Astrocyte of the spinal cord (primary cell): Measurements from ENCODE around the gene DUSP28.

Source experiments
- DNase-seq: peaks from one replicate; pipeline ENCODE4 v3.0.0; 2011; ENCODE audit warnings: low read depth, low spot score
- H3K4me3 ChIP-seq: 2 replicates; pipeline ENCODE4 v1.5.1; 2011; ENCODE audit warnings: low read depth, mild to moderate bottlenecking, low read length, moderate library complexity
- in situ Hi-C: cut with HindIII; loops from 2 replicates; pipeline ENCODE4 v1.10.0; 2017; ENCODE audit warnings: low sequenced_read_pairs
- TF ChIP-seq, protein P1 (sequence below): IDR thresholded peaks from 2 replicates; pipeline ENCODE4 v1.5.1; 2012; ENCODE audit warnings: low read depth, mild to moderate bottlenecking, low read length, inconsistent platforms

The DUSP28 gene

DNA sequence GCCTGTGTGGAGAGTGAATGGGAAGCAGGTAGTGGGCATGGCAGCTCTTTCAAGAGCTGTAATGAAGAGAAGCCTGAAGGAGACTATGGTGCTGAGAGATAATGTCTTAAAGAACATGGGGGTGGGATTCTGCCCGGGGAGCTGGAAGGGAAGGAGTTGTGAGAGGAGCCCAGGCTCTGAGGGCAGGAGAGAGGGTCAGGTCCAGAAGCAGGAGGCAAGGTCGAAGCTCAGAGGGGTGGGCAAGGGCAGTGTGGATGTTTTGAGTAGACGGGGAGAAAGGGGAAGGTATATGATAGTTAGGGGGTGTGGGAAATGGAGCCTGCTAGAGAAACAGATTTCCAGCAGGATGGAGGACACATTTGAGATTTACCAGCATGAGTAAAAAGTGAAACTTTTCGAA is 28.5 kb downstream of the DUSP28 start:
- TF ChIP-seq, protein P1, sequence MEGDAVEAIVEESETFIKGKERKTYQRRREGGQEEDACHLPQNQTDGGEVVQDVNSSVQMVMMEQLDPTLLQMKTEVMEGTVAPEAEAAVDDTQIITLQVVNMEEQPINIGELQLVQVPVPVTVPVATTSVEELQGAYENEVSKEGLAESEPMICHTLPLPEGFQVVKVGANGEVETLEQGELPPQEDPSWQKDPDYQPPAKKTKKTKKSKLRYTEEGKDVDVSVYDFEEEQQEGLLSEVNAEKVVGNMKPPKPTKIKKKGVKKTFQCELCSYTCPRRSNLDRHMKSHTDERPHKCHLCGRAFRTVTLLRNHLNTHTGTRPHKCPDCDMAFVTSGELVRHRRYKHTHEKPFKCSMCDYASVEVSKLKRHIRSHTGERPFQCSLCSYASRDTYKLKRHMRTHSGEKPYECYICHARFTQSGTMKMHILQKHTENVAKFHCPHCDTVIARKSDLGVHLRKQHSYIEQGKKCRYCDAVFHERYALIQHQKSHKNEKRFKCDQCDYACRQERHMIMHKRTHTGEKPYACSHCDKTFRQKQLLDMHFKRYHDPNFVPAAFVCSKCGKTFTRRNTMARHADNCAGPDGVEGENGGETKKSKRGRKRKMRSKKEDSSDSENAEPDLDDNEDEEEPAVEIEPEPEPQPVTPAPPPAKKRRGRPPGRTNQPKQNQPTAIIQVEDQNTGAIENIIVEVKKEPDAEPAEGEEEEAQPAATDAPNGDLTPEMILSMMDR: no peak
- H3K4me3 ChIP-seq: no peak overlapping the region
- no peak for DNase-seq
- in situ Hi-C loops: no loop called here

DNA sequence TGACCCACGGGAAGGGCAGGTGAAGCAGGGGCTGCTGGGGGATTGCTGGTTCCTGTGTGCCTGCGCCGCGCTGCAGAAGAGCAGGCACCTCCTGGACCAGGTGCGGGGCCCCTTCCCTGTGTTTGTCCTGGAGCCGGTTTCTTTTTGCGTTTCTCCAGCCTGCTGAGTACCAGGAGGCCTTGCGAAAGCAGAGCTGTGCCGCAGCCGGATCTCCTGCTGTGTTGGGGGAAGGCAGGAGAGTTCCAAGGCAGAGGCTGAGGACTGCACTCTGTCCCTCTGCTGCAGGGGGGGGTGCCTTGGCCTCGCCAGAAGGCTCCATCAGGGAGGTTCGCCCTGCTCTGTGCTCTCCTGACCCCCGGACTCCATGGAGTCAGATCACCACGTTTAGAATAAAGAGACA is 29.2 kb downstream of the DUSP28 start:
- no peak for DNase-seq
- TF ChIP-seq, protein P1: no peak
- in situ Hi-C loops: no loop called here
- no peak overlapping the region for H3K4me3 ChIP-seq

DNA sequence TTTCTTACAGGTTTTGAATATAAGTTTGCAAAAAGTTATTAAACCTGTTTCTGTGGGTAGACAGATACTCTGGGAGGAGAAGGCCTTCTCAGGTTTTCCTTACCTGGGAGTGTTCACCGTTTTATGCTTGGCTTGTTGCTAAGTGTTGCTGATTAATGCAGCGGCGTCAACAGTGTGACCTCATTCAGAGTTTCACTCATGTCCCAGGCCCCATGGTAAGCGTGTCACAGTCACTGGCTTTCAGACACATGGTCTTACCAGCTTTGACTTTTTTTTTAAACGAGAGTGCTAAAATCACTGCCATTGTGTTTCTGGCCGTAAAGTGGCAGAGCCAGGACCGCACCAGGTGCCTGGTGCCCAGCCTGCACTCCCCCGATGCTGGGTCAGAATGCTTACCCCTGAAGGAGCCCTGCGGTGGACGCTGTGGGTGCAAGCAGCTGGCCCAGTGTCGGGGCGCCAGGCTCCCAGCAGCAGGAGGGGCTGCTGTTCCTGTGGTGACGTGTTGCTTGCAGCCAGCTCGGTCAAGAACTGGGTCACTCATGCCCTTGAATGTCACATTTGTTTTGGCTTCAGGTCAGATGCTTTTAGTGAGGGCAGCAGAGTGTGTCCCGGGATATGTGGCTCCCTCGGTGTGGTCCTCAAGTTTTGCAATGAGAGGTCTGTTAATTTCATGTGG is 29.8 kb downstream of the DUSP28 start:
- no peak overlapping the region for H3K4me3 ChIP-seq
- in situ Hi-C loops: no loop called here
- no peak for DNase-seq
- TF ChIP-seq, protein P1: no peak

DNA sequence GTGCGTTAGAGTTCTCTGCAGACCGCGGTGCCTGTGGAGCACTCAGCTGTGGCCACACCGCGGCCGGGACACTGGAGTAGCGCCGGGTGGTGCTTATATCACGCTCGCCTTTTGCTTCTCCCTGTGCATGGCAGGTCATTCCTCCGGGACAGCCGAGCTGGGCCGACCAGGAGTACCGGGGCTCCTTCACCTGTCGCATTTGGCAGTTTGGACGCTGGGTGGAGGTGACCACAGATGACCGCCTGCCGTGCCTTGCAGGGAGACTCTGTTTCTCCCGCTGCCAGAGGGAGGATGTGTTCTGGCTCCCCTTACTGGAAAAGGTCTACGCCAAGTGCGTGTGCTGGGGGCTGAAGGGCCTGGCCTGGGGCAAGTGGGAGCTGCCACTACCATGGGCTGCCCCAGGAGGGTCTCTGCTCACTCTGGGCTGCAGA is 30.5 kb downstream of the DUSP28 start:
- DNase-seq: no peak
- in situ Hi-C loops: no loop called here
- TF ChIP-seq, protein P1: no peak
- no peak overlapping the region for H3K4me3 ChIP-seq

DNA sequence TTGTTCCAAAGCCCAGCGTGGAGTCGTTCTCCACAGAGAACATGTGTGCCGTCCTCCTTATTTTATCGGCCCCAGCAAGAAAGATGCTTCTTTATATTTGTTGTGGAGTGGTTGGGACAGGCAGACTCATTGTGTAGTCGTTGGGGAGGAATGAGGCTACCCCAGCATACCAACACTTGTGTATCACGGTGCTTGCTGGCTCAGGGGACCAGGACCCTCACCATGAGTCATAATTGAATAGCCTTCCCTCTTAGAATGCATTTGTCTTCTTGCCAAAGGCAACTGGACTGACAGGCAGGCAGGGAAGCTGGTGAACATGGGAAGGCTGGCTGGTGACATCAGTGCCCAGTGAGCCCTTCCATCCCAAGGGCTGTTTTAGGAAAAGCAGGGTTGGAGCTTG is 31.1 kb downstream of the DUSP28 start:
- H3K4me3 ChIP-seq: no peak overlapping the region
- TF ChIP-seq, protein P1: no peak
- no peak for DNase-seq
- in situ Hi-C loops: no loop called here

DNA sequence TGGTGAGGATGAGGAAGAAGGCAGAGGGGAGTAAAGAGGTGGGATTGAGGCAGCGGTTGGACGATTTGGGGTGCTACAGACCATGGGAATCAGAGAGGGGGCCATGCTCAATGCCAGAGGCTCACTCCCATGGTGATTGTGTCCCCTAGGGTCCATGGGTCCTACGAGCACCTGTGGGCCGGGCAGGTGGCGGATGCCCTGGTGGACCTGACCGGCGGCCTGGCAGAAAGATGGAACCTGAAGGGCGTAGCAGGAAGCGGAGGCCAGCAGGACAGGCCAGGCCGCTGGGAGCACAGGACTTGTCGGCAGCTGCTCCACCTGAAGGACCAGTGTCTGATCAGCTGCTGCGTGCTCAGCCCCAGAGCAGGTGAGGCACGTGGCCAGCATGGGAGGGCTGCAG is 31.6 kb downstream of the DUSP28 start:
- no peak for DNase-seq
- no peak overlapping the region for H3K4me3 ChIP-seq
- TF ChIP-seq, protein P1: no peak
- in situ Hi-C loops: no loop called here
